GM12865 (cell line): ENCODE measurements around the gene CHST5.
"Not testable (repeated sequence)": the region's sequence is repeated elsewhere in the genome, so short reads cannot be mapped to it uniquely, and the experiment has no call there.

Source experiments
- DNase-seq: peaks from one replicate; pipeline ENCODE4 v3.0.0; 2010; ENCODE audit warnings: low read depth
- H3K4me3 ChIP-seq: 2 replicates; pipeline ENCODE4 v1.5.1; 2011; ENCODE audit warnings: mild to moderate bottlenecking, low read depth, low read length, control low read depth
- CTCF ChIP-seq: IDR thresholded peaks from 2 replicates; pipeline ENCODE4 v1.5.1; 2011; ENCODE audit warnings: low read length, control low read depth, low read depth, inconsistent platforms; ENCODE audit not compliant: insufficient read depth; ENCODE audit errors: missing control alignments

The CHST5 gene

GRCh38 chr16:75552951-75553350 lies 17.0 kb upstream of the CHST5 start:
- H3K4me3 ChIP-seq = no peak overlapping the region
- TF ChIP-seq CTCF = no peak
- DNase-seq = no peak

- DNase-seq = peak; percentile 83
- no peak overlapping the region for H3K4me3 ChIP-seq
- peak; percentile 72 for TF ChIP-seq CTCF
Observed at GRCh38 chr16:75550211-75550662, 14.3 kb upstream of the CHST5 start.

DNA sequence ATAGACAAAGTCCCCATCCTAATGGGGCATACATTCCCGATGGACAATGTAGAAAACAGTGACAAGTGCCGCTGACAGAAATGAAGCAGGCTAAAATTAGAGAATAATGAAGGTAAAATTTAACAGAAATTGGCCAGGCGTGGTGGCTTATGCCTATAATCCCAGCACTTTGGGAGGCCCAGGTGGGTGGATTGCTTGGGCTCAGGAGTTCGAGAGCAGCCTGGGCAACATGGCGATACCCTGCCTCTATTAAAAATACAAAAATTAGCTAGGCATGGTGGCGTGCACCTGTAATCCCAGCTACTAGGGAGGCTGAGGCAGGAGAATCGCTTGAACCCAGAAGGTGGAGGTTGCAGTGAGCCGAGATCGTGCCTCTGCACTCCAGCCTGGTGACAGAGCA lies 12.5 kb upstream of the CHST5 start:
- not testable (repeated sequence) for DNase-seq

GRCh38 chr16:75546293-75546692 lies 10.4 kb upstream of the CHST5 start:
- H3K4me3 ChIP-seq = no peak overlapping the region
- no peak for DNase-seq
- no peak for TF ChIP-seq CTCF

More for the DNA sequence above, 12.5 kb upstream of the CHST5 start:
- not testable (repeated sequence) for H3K4me3 ChIP-seq

- H3K4me3 ChIP-seq, DNase-seq: not testable (repeated sequence)
Observed at GRCh38 chr16:75545879-75546278, 10.0 kb upstream of the CHST5 start.

GRCh38 chr16:75542462-75542861 lies 6.6 kb upstream of the CHST5 start:
- not testable (repeated sequence) for H3K4me3 ChIP-seq, DNase-seq

GRCh38 chr16:75541236-75541635 lies 5.3 kb upstream of the CHST5 start:
- no peak overlapping the region for H3K4me3 ChIP-seq
- DNase-seq = no peak
- no peak for TF ChIP-seq CTCF

DNA sequence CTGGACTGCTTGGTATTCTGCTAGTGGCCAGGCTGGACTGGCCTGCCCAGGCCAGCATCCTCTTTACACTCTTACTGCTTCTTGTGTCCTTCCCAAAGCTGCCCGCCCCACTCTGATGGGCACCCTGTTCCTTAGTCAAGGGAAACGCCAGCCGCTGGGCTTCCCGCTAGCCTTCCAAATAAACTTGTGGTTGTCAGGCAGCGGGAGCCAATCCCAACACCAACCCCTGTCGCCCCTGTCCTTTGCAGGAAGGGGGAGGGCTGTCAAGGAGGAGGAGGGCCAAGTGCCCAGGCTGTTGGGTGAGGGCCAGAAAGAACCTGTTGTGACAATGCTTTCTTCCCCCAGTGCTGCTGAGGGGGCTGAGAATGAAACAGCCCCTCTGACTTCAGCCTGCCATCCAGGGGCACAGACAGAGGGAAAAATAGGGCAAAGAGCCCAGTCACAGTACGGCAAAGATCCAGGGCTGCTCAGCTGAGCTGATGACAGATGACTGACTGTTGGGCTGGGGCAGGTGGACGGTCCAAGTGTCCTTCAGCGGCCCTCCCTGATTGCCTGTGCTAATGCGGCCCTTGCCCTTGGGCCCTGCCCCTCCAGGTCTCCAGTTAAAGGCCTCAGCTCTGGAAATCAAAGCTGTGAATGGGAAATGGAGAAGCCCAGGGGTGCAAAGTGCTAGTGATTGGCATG lies 3.1 kb upstream of the CHST5 start:
- H3K4me3 ChIP-seq, DNase-seq: not testable (repeated sequence)

- no peak overlapping the region for H3K4me3 ChIP-seq
- TF ChIP-seq CTCF = no peak
- no peak for DNase-seq
Observed at GRCh38 chr16:75537776-75538175, 1.9 kb upstream of the CHST5 start.
